ENCODE measurements around the gene GLO1. TPM values are rescaled to one million over a fixed set of nuclear protein-coding genes. Genes with fewer than 3 reads are reported as not detected.

The GLO1 gene
- total and polyA plus RNA-seq, 7 donors = 64.9 to 129 (median 96.0) TPM

- H3K9me3 ChIP-seq = no peaks in the 10 kb centered on the region
- H3K27me3 ChIP-seq = peaks cover 0 to 62% (median 25%) of the 10 kb centered on the region in 3 donors
- H3K27ac ChIP-seq = no peak overlapping the region
- DNase-seq = no peak
- no peaks in the 10 kb centered on the region for H3K36me3 ChIP-seq
- intact Hi-C loops (cut with DNase I) = no loop called here
- no peak overlapping the region for H3K4me3 ChIP-seq
- whole genome bisulfite sequencing, 2 donors = 96 to 98% methylated on average over 2 of the region's 2 CpGs
- H3K4me1 ChIP-seq = peaks cover 0 to 8% (median 6%) of the 10 kb centered on the region in 4 donors
- TF ChIP-seq POLR2A (IDR thresholded peaks at IDR 0.05) = no peak
- TF ChIP-seq EP300 (IDR thresholded peaks at IDR 0.05) = no peak
- no peak for TF ChIP-seq CTCF (IDR thresholded peaks at IDR 0.05)
Measured at GRCh38 chr6:38716825-38717224, 13.9 kb upstream of the GLO1 start.

- Histone ChIP-seq H3K9me3 (no peaks in the 10 kb centered on the region), H3K27ac (no peak within 1 kb of the TSS), H3K4me3 (peak within 1 kb of the TSS in 3 of 4 donors; percentile 8 to 40 (median 39)), H3K4me1 (peaks cover 0 to 8% (median 6%) of the 10 kb centered on the region in 4 donors), H3K36me3 (no peaks in the 10 kb centered on the region), H3K27me3 (peaks cover 0 to 62% (median 25%) of the 10 kb centered on the region in 3 donors)
- DNase-seq = no peak
- 7 to 17% methylated on average over 44 of the region's 44 CpGs for WGBS, 2 donors
- no peak for TF ChIP-seq EP300 (IDR thresholded peaks at IDR 0.05)
- no peak for TF ChIP-seq POLR2AphosphoS5 (IDR thresholded peaks at IDR 0.05)
- TF ChIP-seq POLR2A (IDR thresholded peaks at IDR 0.05) = no peak
- TF ChIP-seq CTCF (IDR thresholded peaks at IDR 0.05) = no peak
- intact Hi-C loops (cut with DNase I) = no loop called here
Measured at GRCh38 chr6:38715016-38715689, 12.2 kb upstream of the GLO1 start, which contains the start of gene DNAH8. TSS of gene DNAH8 (plus strand) at chr6:38715311. CDS start at chr6:38722810, 7,499 bp downstream.

GRCh38 chr6:38714239-38715015 lies 11.5 kb upstream of the GLO1 start:
- Histone ChIP-seq H3K4me3 (peak overlapping the region in 2 of 4 donors; percentile 39 to 40), H3K9me3 (no peaks in the 10 kb centered on the region), H3K36me3 (no peaks in the 10 kb centered on the region), H3K4me1 (peaks cover 0 to 8% (median 6%) of the 10 kb centered on the region in 4 donors), H3K27me3 (peaks cover 0 to 58% (median 25%) of the 10 kb centered on the region in 3 donors), H3K27ac (no peak overlapping the region)
- TF ChIP-seq POLR2A (IDR thresholded peaks at IDR 0.05) (no peak), POLR2AphosphoS5 (IDR thresholded peaks at IDR 0.05) (no peak), EP300 (IDR thresholded peaks at IDR 0.05) (no peak), CTCF (IDR thresholded peaks at IDR 0.05) (no peak)
- 39 to 52% methylated on average over 4 of the region's 4 CpGs for WGBS, 2 donors
- no peak for DNase-seq
- intact Hi-C loops (cut with DNase I) = no loop called here

- 58 to 76% methylated on average over 6 of the region's 6 CpGs for WGBS, 2 donors
- intact Hi-C loops (cut with DNase I) = no loop called here
- no peak for DNase-seq
- Histone ChIP-seq H3K27me3 (peaks cover 0 to 54% (median 25%) of the 10 kb centered on the region in 3 donors), H3K27ac (no peak overlapping the region), H3K4me1 (peaks cover 0 to 8% (median 6%) of the 10 kb centered on the region in 4 donors), H3K36me3 (no peaks in the 10 kb centered on the region), H3K9me3 (no peaks in the 10 kb centered on the region), H3K4me3 (no peak overlapping the region)
- TF ChIP-seq POLR2AphosphoS5 (IDR thresholded peaks at IDR 0.05) (no peak), POLR2A (IDR thresholded peaks at IDR 0.05) (no peak), CTCF (IDR thresholded peaks at IDR 0.05) (no peak), EP300 (IDR thresholded peaks at IDR 0.05) (no peak)
Measured at GRCh38 chr6:38713812-38714211, 10.9 kb upstream of the GLO1 start.

All from sigmoid colon (tissue), 7 donors.